Retinal pigment epithelial cell (primary cell): Measurements from ENCODE around the gene HSPA14.

Experiments used
- DNase-seq: peaks from one replicate; pipeline ENCODE4 v3.0.0-alpha.2; 2010; ENCODE audit warnings: low read depth
- H3K4me3 ChIP-seq: 2 replicates; pipeline ENCODE4 v1.5.1; 2011; ENCODE audit warnings: mild to moderate bottlenecking, low read length, control low read depth, moderate library complexity
- CTCF ChIP-seq: conservative IDR thresholded peaks from 2 replicates; pipeline ENCODE4 v1.5.1; 2011; ENCODE audit warnings: low read depth, low read length, control low read depth, inconsistent platforms

The HSPA14 gene

GRCh38 chr10:14837757-14838581 lies at the start of gene HSPA14, which contains the start of the genes CDNF and MSANTD7:
Gene HSPA14, plus strand, starts transcription at chr10:14838306. Its CDS starts 97 bp downstream, at chr10:14838403.
Gene CDNF, minus strand, starts transcription at chr10:14838037. Its CDS starts 91 bp downstream, at chr10:14837946.
Gene MSANTD7, plus strand, starts transcription at chr10:14838306. Its CDS starts 3,979 bp downstream, at chr10:14842285.
- peak within 1 kb of the TSS; percentile 94 for H3K4me3 ChIP-seq
- TF ChIP-seq CTCF, result no peak
- peak; percentile 97 for DNase-seq

GRCh38 chr10:14798636-14799035 lies 39.5 kb upstream of the HSPA14 start:
- H3K4me3 ChIP-seq, result no peak overlapping the region
- DNase-seq, result no peak
- no peak for TF ChIP-seq CTCF

- DNase-seq, result no peak
- no peak overlapping the region for H3K4me3 ChIP-seq
- no peak for TF ChIP-seq CTCF
Observed at GRCh38 chr10:14800397-14800796, 37.7 kb upstream of the HSPA14 start.

- H3K4me3 ChIP-seq, result no peak overlapping the region
- TF ChIP-seq CTCF, result no peak
- DNase-seq, result no peak
Observed at GRCh38 chr10:14801723-14802122, 36.4 kb upstream of the HSPA14 start.

GRCh38 chr10:14803827-14804226 lies 34.3 kb upstream of the HSPA14 start:
- no peak for TF ChIP-seq CTCF
- no peak for DNase-seq

GRCh38 chr10:14806318-14806717 lies 31.8 kb upstream of the HSPA14 start:
- TF ChIP-seq CTCF, result no peak
- DNase-seq, result no peak
- H3K4me3 ChIP-seq, result no peak overlapping the region

More at GRCh38 chr10:14803827-14804226, 34.3 kb upstream of the HSPA14 start:
- no peak overlapping the region for H3K4me3 ChIP-seq
